ENCODE data around the gene TCIRG1. TPM values are rescaled to one million over a fixed set of nuclear protein-coding genes. Genes with fewer than 3 reads are reported as not detected.
A peak's percentile ranks its signal among the peaks of the same experiment; 100 is the strongest.

The TCIRG1 gene
- total and polyA plus RNA-seq, 2 of the 13 experiments (the other 11 are each of a cell fraction or from before 2014, with no cell fraction given), result 48.0 to 69.6 TPM

- 0 out of 2 replicates have a peak, but pooled peaks have one; percentile 36 for TF ChIP-seq ZNF790 (CRISPR knock-in tag; IDR thresholded peaks at IDR 0.05; ENCODE audit: borderline replicate concordance)
- TF ChIP-seq MIER2 (CRISPR knock-in tag; IDR thresholded peaks at IDR 0.05), result no peak
- TF ChIP-seq SOX5 (CRISPR knock-in tag; IDR thresholded peaks at IDR 0.05; ENCODE audit: borderline replicate concordance), result no peak
- TF ChIP-seq AHDC1 (CRISPR knock-in tag; IDR thresholded peaks at IDR 0.05; ENCODE audit: borderline replicate concordance), result 0 out of 2 replicates have a peak, but pooled peaks have one; percentile 26
- TF ChIP-seq SIX1 (CRISPR knock-in tag; IDR thresholded peaks at IDR 0.05; ENCODE audit: borderline replicate concordance), result no peak
- TF ChIP-seq DNMT1 (CRISPR knock-in tag; IDR thresholded peaks at IDR 0.05), result no peak
- TF ChIP-seq NR2F2 (IDR thresholded peaks at IDR 0.05; ENCODE audit: borderline replicate concordance, low read depth), result no peak
- no peak for TF ChIP-seq ZFP1 (CRISPR knock-in tag; IDR thresholded peaks at IDR 0.05)
- TF ChIP-seq ZNF33A (CRISPR knock-in tag; IDR thresholded peaks at IDR 0.05; ENCODE audit: borderline replicate concordance), result peak; percentile 29; the same call in 1 of the 2 replicates
- peak; percentile 86 for TF ChIP-seq ASH2L (IDR thresholded peaks at IDR 0.05; ENCODE audit: insufficient read length, low read depth, low read length)
- peak; percentile 44; the same call in 1 of the 2 replicates for TF ChIP-seq ZNF33B (CRISPR knock-in tag; IDR thresholded peaks at IDR 0.05)
- TF ChIP-seq DMAP1 (CRISPR knock-in tag; IDR thresholded peaks at IDR 0.05), result no peak
- no peak for TF ChIP-seq SMYD3 (CRISPR knock-in tag; IDR thresholded peaks at IDR 0.05)
- no peak for TF ChIP-seq STAG1 (CRISPR knock-in tag; IDR thresholded peaks at IDR 0.05)
- no peak for TF ChIP-seq ZBTB10 (CRISPR knock-in tag; IDR thresholded peaks at IDR 0.05; ENCODE audit: borderline replicate concordance)
- TF ChIP-seq PLSCR1 (CRISPR knock-in tag; IDR thresholded peaks at IDR 0.05; ENCODE audit: borderline replicate concordance), result no peak
- no peak for TF ChIP-seq ISX (CRISPR knock-in tag; conservative IDR thresholded peaks at IDR 0.05)
- no peak for TF ChIP-seq RBAK (CRISPR knock-in tag; IDR thresholded peaks at IDR 0.05)
- no peak for TF ChIP-seq ZBTB33 (CRISPR knock-in tag; IDR thresholded peaks at IDR 0.05)
These were observed 1.2 kb upstream of the TCIRG1 start (continued) for GRCh38 chr11:68037411-68038225.

Data from HepG2 (cell line).